CD4-positive, alpha-beta T cell (primary cell): ENCODE results near the gene LYPD4. TPM values are rescaled to one million over a fixed set of nuclear protein-coding genes. Genes with fewer than 3 reads are reported as not detected.

ENCODE experiments used
- ATAC-seq: fragments of 200-7000 bp; cut with Tn5 transposase; one replicate; pipeline ENCODE4 v1.10.0; 2022; ENCODE audit warnings: mild to moderate bottlenecking; ENCODE audit not compliant: poor library complexity
- CTCF ChIA-PET: fragments of 350-600 bp; sonication (Branson Sonifier 250); formaldehyde crosslinking; loops from one replicate; lab custom pipeline; 2021; ENCODE audit warnings: antibody characterized with exemption, inconsistent platforms; lab: Charles Lee
- POLR2A ChIA-PET: fragments of 350-600 bp; sonication (Branson Sonifier 250); formaldehyde crosslinking; loops from one replicate; lab custom pipeline; 2021; ENCODE audit warnings: antibody characterized with exemption, inconsistent platforms; lab: Charles Lee
- DNase-seq, 14 experiments: peaks; one replicate each; pipeline ENCODE4 v3.0.0-alpha.2; 2013 to 2020; ENCODE audit warnings: mixed read lengths in 2 of 14
- H3K27ac ChIP-seq, 2 donors: one replicate each; pipeline versions ENCODE4 v1.5.1 to v1.7.0; 2013; ENCODE audit warnings: low read length in 2 of 2, low read depth in 1 of 2, mild to moderate bottlenecking in 1 of 2
- H3K27me3 ChIP-seq, 2 experiments: 1 replicate in 1 of 2; 2 replicates in 1 of 2; pipeline versions ENCODE4 v1.6.1 to v1.7.0; 2013; ENCODE audit warnings: low read length in 2 of 2, control low read depth in 1 of 2, mild to moderate bottlenecking in 1 of 2, moderate library complexity in 1 of 2; ENCODE audit not compliant: insufficient read depth in 2 of 2, control insufficient read depth in 1 of 2
- H3K36me3 ChIP-seq: one replicate; pipeline ENCODE4 v1.6.1; 2013; ENCODE audit warnings: low read length, control low read depth; ENCODE audit not compliant: insufficient read depth
- H3K4me1 ChIP-seq: one replicate; pipeline ENCODE4 v1.6.1; 2013; ENCODE audit warnings: low read length, control low read depth; ENCODE audit not compliant: insufficient read depth
- H3K4me3 ChIP-seq: one replicate; pipeline ENCODE4 v1.5.1; 2013; ENCODE audit warnings: mild to moderate bottlenecking, low read length, moderate library complexity
- H3K9me3 ChIP-seq, 2 experiments: 1 replicate in 1 of 2; 2 replicates in 1 of 2; pipeline versions ENCODE4 v1.6.1 to v1.7.0; 2013; ENCODE audit warnings: low read length in 2 of 2, mild to moderate bottlenecking in 2 of 2, control low read depth in 1 of 2, moderate library complexity in 1 of 2; ENCODE audit not compliant: control insufficient read depth in 1 of 2, insufficient read depth in 1 of 2
- H3K27ac Mint-ChIP-seq: one replicate; pipeline ENCODE4 v1.8.0; 2020; ENCODE audit warnings: mixed read lengths
- H3K27me3 Mint-ChIP-seq: one replicate; pipeline ENCODE4 v1.8.0; 2021; ENCODE audit warnings: mixed read lengths
- H3K36me3 Mint-ChIP-seq: one replicate; pipeline ENCODE4 v1.8.0; 2021; ENCODE audit warnings: low read depth, mixed read lengths
- H3K4me1 Mint-ChIP-seq: one replicate; pipeline ENCODE4 v1.8.0; 2021; ENCODE audit warnings: low read depth, mixed read lengths
- H3K4me3 Mint-ChIP-seq: one replicate; pipeline ENCODE4 v1.8.0; 2020; ENCODE audit warnings: mild to moderate bottlenecking, mixed read lengths
- H3K9me3 Mint-ChIP-seq: one replicate; pipeline ENCODE4 v1.8.0; 2020; ENCODE audit warnings: mixed read lengths
- intact Hi-C, 2 experiments: fragments of 100-400 bp; cut with DNase I in 1 of 2; cut with micrococcal nuclease in 1 of 2; formaldehyde crosslinking; loops; one replicate each; pipeline versions ENCODE4 v1.15.1 to v1.9.0; 2023 to 2025; cut with DNase I, micrococcal nuclease
- total RNA-seq, 174 experiments: library from RNA in 2 of 174; stranded (reverse) in 2 of 174; gene quantifications; one replicate each; pipeline ENCODE4 v1.2.3 and lab custom pipeline; 2021 to 2026
- TF ChIP-seq, protein P1 (sequence below): fragments of 200-600 bp; IDR thresholded peaks from one replicate; pipeline ENCODE4 v1.8.0; 2022; ENCODE audit warnings: antibody characterized with exemption, mild to moderate bottlenecking

Gene LYPD4
- total RNA-seq, 2 experiments from 2014 or later = not detected

DNA sequence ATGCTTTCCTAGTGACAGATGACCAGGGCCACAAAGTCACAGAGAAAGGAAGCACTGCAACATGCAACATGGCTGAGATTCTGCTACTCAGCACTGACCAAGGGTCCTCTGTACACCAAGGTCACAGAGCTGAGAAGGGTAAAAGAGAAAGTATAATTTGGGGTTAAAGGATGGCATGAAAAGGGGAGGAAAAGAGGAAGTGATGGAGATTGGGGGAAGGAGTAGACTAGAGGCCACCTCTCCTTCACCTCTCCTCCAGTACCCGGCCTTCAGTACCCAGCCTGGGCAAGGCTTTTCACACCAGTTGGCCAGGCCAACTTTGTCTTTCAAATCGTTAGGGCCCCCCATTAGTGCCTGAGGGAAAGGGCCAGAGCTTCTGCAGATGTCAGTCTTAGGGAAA, 9.3 kb upstream of the LYPD4 start:
- TF ChIP-seq, protein P1, sequence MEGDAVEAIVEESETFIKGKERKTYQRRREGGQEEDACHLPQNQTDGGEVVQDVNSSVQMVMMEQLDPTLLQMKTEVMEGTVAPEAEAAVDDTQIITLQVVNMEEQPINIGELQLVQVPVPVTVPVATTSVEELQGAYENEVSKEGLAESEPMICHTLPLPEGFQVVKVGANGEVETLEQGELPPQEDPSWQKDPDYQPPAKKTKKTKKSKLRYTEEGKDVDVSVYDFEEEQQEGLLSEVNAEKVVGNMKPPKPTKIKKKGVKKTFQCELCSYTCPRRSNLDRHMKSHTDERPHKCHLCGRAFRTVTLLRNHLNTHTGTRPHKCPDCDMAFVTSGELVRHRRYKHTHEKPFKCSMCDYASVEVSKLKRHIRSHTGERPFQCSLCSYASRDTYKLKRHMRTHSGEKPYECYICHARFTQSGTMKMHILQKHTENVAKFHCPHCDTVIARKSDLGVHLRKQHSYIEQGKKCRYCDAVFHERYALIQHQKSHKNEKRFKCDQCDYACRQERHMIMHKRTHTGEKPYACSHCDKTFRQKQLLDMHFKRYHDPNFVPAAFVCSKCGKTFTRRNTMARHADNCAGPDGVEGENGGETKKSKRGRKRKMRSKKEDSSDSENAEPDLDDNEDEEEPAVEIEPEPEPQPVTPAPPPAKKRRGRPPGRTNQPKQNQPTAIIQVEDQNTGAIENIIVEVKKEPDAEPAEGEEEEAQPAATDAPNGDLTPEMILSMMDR = no peak
- POLR2A ChIA-PET = no interaction called here
- Mint-ChIP-seq H3K27ac (no peak overlapping the region), H3K4me3 (no peak overlapping the region), H3K27me3 (peaks cover 13% of the 10 kb centered on the region), H3K36me3 (no peaks in the 10 kb centered on the region), H3K4me1 (no peaks in the 10 kb centered on the region), H3K9me3 (no peaks in the 10 kb centered on the region)
- H3K4me1 ChIP-seq = no peaks in the 10 kb centered on the region
- intact Hi-C loops = no loop called here
- no peaks in the 10 kb centered on the region for H3K36me3 ChIP-seq
- H3K4me3 ChIP-seq = no peak overlapping the region
- ATAC-seq (no peak), DNase-seq (no peak)
- no peak overlapping the region for H3K27ac ChIP-seq
- no peaks in the 10 kb centered on the region for H3K9me3 ChIP-seq
- CTCF ChIA-PET = interaction anchor here (1.6 kb wide), 1 partner anchor 18 kb away, joined by 4 read pairs; no protein-coding TSS in a partner anchor
- H3K27me3 ChIP-seq = no peaks in the 10 kb centered on the region

DNA sequence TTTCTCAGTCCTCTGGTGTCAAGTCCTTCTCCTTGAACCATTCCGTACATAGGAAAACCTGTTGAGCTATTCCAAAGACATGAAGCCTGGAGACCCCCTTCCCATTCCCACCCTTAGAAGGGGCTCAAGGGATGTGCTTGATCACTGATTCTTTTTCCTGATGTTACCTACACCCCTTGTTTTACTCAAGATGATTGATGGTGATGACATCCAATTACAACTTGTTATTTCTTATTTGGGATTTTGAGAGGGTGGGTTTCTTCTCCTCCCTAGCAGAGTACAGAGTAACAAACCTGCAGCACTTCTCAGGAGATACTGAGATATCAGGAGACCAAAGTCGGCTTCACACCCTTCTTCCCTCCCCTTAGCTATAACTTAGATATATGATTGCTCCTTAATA, 8.9 kb upstream of the LYPD4 start:
- no peak overlapping the region for H3K4me3 ChIP-seq
- no peak for ATAC-seq
- no peak overlapping the region for H3K27ac ChIP-seq
- Mint-ChIP-seq H3K9me3 (no peaks in the 10 kb centered on the region), H3K4me3 (no peak overlapping the region), H3K36me3 (no peaks in the 10 kb centered on the region), H3K27ac (no peak overlapping the region), H3K27me3 (peaks cover 13% of the 10 kb centered on the region), H3K4me1 (no peaks in the 10 kb centered on the region)
- POLR2A ChIA-PET = no interaction called here
- CTCF ChIA-PET = interaction anchor here (1.6 kb wide), 1 partner anchor 17 kb away, joined by 4 read pairs; no protein-coding TSS in a partner anchor
- no peak for DNase-seq
- TF ChIP-seq, protein P1 = no peak
- intact Hi-C loops = no loop called here
- no peaks in the 10 kb centered on the region for H3K4me1 ChIP-seq
- H3K9me3 ChIP-seq = no peaks in the 10 kb centered on the region
- H3K36me3 ChIP-seq = no peaks in the 10 kb centered on the region
- H3K27me3 ChIP-seq = no peaks in the 10 kb centered on the region

DNA sequence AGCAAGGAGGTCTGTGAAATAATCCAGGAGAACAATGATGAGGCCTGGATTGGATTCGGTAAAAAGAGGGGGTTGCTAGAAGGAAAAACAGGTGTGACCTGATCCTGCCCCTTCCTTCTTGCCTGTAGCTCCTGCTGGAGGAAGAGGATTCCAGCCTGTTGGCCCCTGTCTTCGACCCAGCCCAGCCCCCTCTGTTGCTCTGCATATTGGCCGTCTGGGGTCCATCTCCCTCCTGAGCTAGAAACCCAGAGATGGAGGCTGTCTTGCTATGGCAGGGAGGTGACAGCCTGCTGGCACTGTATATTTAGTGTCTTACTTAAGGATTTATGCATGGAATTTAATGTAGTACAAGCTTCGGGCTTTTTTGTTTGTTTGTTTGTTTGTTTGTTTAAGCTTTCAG, 7.0 kb upstream of the LYPD4 start:
- TF ChIP-seq, protein P1 = no peak
- Mint-ChIP-seq H3K4me3 (no peak overlapping the region), H3K36me3 (no peaks in the 10 kb centered on the region), H3K9me3 (no peaks in the 10 kb centered on the region), H3K27me3 (peaks cover 13% of the 10 kb centered on the region), H3K4me1 (no peaks in the 10 kb centered on the region), H3K27ac (no peak overlapping the region)
- Histone ChIP-seq H3K36me3 (no peaks in the 10 kb centered on the region), H3K27me3 (no peaks in the 10 kb centered on the region), H3K27ac (no peak overlapping the region), H3K9me3 (no peaks in the 10 kb centered on the region), H3K4me1 (no peaks in the 10 kb centered on the region), H3K4me3 (no peak overlapping the region)
- ChIA-PET POLR2A (no interaction called here), CTCF (no interaction called here)
- ATAC-seq = no peak
- DNase-seq = no peak
- intact Hi-C loops = no loop called here
